ENCODE data around the gene KLK3.
"Not testable (repeated sequence)": the region's sequence is repeated elsewhere in the genome, so short reads cannot be mapped to it uniquely, and the experiment has no call there.

The KLK3 gene

DNA sequence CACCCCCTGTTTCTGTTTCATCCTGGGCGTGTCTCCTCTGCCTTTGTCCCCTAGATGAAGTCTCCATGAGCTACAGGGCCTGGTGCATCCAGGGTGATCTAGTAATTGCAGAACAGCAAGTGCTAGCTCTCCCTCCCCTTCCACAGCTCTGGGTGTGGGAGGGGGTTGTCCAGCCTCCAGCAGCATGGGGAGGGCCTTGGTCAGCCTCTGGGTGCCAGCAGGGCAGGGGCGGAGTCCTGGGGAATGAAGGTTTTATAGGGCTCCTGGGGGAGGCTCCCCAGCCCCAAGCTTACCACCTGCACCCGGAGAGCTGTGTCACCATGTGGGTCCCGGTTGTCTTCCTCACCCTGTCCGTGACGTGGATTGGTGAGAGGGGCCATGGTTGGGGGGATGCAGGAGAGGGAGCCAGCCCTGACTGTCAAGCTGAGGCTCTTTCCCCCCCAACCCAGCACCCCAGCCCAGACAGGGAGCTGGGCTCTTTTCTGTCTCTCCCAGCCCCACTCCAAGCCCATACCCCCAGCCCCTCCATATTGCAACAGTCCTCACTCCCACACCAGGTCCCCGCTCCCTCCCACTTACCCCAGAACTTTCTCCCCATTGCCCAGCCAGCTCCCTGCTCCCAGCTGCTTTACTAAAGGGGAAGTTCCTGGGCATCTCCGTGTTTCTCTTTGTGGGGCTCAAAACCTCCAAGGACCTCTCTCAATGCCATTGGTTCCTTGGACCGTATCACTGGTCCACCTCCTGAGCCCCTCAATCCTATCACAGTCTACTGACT lies at the start of gene KLK3:
KLK3 (plus strand) TSS at position 280 of the 775 bp plus-strand sequence; CDS start at position 321, 41 bp downstream.
- no peaks in the 10 kb centered on the region for H3K4me1 ChIP-seq (ENCODE audit: control insufficient read depth in 1 of 2, insufficient read depth in 1 of 2, low read depth in 1 of 2, low read length in 1 of 2)

DNA sequence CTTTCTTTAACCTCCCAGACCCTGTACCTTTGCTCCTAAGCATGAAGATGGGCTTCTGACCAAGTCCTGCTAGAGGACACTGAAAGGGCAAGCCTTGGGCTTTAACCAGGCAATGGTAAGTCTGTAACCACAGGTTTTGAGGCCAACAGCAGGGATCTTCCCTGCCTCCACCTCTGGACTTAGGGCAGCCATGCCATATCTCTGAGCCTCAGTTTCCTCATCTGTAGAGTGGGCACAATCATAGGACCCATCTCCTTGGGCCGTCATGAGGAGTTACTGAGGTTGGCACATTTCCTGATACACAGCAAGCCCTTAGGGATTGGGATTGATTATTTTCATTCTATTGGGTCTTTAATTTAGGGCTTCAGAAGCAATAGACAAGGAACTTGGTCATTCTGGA lies 45.9 kb upstream of the KLK3 start:
- TF ChIP-seq, protein P1, sequence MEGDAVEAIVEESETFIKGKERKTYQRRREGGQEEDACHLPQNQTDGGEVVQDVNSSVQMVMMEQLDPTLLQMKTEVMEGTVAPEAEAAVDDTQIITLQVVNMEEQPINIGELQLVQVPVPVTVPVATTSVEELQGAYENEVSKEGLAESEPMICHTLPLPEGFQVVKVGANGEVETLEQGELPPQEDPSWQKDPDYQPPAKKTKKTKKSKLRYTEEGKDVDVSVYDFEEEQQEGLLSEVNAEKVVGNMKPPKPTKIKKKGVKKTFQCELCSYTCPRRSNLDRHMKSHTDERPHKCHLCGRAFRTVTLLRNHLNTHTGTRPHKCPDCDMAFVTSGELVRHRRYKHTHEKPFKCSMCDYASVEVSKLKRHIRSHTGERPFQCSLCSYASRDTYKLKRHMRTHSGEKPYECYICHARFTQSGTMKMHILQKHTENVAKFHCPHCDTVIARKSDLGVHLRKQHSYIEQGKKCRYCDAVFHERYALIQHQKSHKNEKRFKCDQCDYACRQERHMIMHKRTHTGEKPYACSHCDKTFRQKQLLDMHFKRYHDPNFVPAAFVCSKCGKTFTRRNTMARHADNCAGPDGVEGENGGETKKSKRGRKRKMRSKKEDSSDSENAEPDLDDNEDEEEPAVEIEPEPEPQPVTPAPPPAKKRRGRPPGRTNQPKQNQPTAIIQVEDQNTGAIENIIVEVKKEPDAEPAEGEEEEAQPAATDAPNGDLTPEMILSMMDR (IDR thresholded peaks at IDR 0.05), result no peak
- no peaks in the 10 kb centered on the region for H3K36me3 ChIP-seq
- H3K27me3 ChIP-seq, result peaks cover 24% of the 10 kb centered on the region
- H3K4me1 ChIP-seq (ENCODE audit: control insufficient read depth in 1 of 2, insufficient read depth in 1 of 2, low read depth in 1 of 2, low read length in 1 of 2), result peaks cover 3 to 5% of the 10 kb centered on the region in 2 experiments
- no peak overlapping the region for H3K27ac ChIP-seq
- H3K4me3 ChIP-seq (ENCODE audit: low read depth in 1 of 2, low read length in 1 of 2), result no peak overlapping the region
- H3K9me3 ChIP-seq, result no peaks in the 10 kb centered on the region

More for the DNA sequence above, at the start of gene KLK3:
- TF ChIP-seq, protein P1 (IDR thresholded peaks at IDR 0.05), result no peak
- Histone ChIP-seq H3K27me3 (peaks cover 53% of the 10 kb centered on the region), H3K27ac (no peak within 1 kb of the TSS), H3K9me3 (no peaks in the 10 kb centered on the region), H3K36me3 (no peaks in the 10 kb centered on the region), H3K4me3 (ENCODE audit: low read depth in 1 of 2, low read length in 1 of 2) (no peak within 1 kb of the TSS)

DNA sequence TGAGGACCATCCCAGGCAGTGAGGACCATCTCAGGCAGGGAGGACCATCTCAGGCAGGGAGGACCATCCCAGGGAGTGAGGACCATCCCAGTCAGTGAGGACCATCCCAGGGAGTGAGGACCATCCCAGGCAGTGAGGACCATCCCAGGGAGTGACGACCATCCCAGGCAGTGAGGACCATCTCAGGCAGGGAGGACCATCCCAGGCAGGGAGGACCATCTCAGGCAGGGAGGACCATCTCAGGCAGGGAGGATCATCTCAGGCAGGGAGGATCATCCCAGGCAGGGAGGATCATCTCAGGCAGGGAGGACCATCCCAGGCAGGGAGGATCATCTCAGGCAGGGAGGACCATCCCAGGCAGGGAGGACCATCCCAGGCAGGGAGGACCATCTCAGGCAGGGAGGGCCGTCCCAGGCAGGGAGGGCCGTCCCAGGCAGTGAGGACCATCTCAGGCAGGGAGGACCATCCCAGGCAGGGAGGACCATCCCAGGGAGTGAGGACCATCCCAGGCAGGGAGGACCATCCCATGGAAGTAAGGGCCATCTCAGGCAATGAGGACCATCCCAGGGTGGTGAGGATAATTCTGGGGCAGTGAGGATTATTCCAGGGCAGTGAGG lies 43.0 kb upstream of the KLK3 start:
- not testable (repeated sequence) for H3K27ac ChIP-seq; H3K4me1 ChIP-seq (ENCODE audit: control insufficient read depth in 1 of 2, insufficient read depth in 1 of 2, low read depth in 1 of 2, low read length in 1 of 2); H3K4me3 ChIP-seq (ENCODE audit: low read depth in 1 of 2, low read length in 1 of 2); H3K36me3 ChIP-seq; H3K9me3 ChIP-seq
- H3K27me3 ChIP-seq, result peaks cover 51% of the 10 kb centered on the region

DNA sequence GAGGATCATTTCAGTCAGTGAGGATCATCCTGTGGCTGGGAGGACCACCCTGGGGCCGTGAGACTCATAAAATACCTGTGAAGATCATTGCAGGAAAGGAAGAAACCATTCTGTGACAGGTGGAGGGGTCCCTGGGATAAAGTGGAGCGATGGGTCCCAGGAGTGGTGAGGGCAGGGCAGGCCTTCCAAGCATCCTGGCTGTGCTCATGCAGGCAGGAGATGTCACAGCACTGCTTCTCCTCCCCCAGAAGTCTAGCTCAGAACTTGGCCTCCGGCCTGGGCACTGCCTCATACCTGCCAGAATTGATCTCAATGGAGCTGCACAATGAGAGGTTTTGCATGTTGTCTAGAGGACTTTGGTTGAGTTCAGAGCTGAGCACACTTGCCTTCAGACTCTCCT lies 42.2 kb upstream of the KLK3 start:
- TF ChIP-seq, protein P1 (IDR thresholded peaks at IDR 0.05), result no peak
- Histone ChIP-seq H3K4me1 (ENCODE audit: control insufficient read depth in 1 of 2, insufficient read depth in 1 of 2, low read depth in 1 of 2, low read length in 1 of 2) (no peaks in the 10 kb centered on the region), H3K4me3 (ENCODE audit: low read depth in 1 of 2, low read length in 1 of 2) (no peak overlapping the region), H3K27ac (no peak overlapping the region), H3K9me3 (no peaks in the 10 kb centered on the region), H3K27me3 (peaks cover 59% of the 10 kb centered on the region), H3K36me3 (no peaks in the 10 kb centered on the region)

DNA sequence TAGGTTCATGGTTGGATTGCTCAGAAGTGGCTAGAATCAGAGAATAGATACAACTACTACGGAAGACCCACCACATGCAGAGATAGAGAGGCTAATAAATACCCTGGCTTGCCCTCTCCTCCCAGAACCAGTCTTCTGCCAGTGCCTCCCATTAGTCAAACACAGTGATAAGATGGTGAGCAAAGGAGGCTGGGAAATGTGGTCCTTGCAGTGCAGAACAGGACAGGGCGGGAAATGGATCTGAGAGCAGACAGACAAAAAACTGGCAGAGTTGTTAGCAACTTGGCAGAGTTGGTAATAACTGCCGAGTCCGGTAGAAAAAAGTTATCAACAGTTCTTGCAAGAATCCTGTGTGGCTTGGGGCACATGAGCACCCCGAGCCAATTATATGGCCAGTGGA lies 39.8 kb upstream of the KLK3 start:
- H3K9me3 ChIP-seq, result no peaks in the 10 kb centered on the region
- no peaks in the 10 kb centered on the region for H3K36me3 ChIP-seq
- no peak overlapping the region for H3K4me3 ChIP-seq (ENCODE audit: low read depth in 1 of 2, low read length in 1 of 2)
- H3K4me1 ChIP-seq (ENCODE audit: control insufficient read depth in 1 of 2, insufficient read depth in 1 of 2, low read depth in 1 of 2, low read length in 1 of 2), result peaks cover 0 to 3% of the 10 kb centered on the region in 2 experiments
- no peak overlapping the region for H3K27ac ChIP-seq
- peaks cover 83% of the 10 kb centered on the region for H3K27me3 ChIP-seq
- TF ChIP-seq, protein P1 (IDR thresholded peaks at IDR 0.05), result no peak

DNA sequence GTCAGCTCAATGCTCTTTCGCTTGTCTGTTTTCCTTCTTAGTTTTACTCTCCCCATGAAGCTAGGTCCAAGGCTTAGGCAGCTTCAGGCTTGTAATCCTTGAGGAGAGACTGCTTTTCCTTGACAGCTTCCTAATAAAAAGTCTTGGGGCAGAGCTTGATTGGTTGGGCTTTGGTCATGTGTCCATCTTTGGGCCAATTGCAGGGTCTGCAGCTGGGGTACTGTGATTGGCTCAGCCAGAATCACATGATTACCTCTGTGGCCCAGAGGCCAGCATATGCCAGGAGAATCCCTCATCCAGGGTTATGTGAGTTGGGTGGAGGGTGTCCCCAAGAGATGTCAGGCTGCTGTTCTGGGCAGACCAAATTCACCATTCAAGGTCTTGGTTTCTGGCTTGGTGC lies 39.3 kb upstream of the KLK3 start:
- Histone ChIP-seq H3K27me3 (peaks cover 84% of the 10 kb centered on the region), H3K4me3 (ENCODE audit: low read depth in 1 of 2, low read length in 1 of 2) (no peak overlapping the region), H3K27ac (no peak overlapping the region), H3K36me3 (no peaks in the 10 kb centered on the region), H3K4me1 (ENCODE audit: control insufficient read depth in 1 of 2, insufficient read depth in 1 of 2, low read depth in 1 of 2, low read length in 1 of 2) (peaks cover 0 to 3% of the 10 kb centered on the region in 2 experiments), H3K9me3 (no peaks in the 10 kb centered on the region)
- TF ChIP-seq, protein P1 (IDR thresholded peaks at IDR 0.05), result no peak
